Nucleus accumbens (tissue), 56 donors: ENCODE results near the gene SLC35F3.

Experiments used
- DNase-seq, 56 donors: peaks; one replicate each; lab custom pipeline; 2025; lab: John Stamatoyannopoulos, UW

The SLC35F3 gene

DNA sequence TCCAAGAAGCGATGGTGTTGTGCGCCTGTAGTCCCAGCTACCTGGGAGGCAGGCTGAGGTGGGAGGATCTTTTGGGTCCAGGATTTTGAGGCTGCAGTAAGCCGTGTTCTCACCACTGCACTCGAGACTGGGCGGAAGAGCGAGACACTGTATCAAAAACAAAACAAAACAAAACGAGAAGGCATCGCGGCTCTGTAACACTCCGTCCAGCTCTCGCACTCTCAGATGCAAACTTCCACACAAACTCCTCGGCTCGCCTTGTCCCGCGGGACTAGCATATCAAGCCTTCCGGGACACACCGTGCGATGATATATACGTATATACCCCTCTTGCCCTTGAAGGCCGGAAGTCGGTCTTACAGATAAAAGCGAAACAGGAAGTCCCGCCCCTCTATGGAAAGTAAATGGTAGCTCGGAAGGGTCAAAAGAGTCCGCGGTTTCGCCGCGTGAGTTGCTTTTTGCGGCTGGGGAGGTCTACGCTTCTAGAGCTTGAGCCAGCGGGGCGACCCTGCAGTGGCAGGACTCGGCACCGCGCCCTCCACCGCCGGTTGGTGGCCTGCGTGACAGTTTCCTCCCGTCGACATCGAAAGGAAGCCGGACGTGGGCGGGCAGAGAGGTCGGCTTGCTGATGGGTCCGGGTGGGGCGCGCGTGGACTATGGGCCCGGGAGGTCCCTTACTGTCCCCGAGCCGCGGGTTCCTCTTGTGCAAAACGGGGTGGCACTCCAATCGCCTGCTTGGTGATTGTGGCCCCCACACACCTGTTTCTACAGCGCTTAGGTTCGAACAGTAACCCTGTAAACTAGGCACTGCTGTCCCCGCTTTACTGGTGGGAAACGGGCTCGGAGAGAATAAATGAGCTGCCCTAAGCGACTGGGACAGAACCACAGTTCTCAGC is 468.8 kb downstream of the SLC35F3 start, which contains the start of gene COA6:
Gene COA6, plus strand, starts transcription at position 393 of the 895 bp plus-strand sequence. Its CDS starts 11 bp downstream, at position 404.
- DNase-seq = peak in 55 of 56 donors; percentile 57 to 95 (median 89)

DNA sequence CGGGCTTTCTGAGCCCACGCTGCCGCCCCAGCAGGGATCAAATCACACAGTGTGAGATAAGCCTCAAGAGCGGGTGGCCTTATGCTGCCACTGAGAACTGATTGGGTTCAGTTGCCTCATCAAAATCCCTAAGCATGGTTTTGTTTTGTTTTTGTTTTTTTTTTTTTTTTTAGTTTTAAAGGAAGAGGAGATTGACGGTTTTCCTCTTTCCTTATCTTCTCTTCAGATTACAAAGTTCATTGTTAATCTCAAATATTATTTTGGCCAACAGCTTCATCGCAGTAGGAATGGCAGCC is 469.4 kb downstream of the SLC35F3 start:
- DNase-seq = no peak
